Breast epithelium (tissue), 4 donors: ENCODE results near the gene GPN2. TPM values are rescaled to one million over a fixed set of nuclear protein-coding genes. Genes with fewer than 3 reads are reported as not detected.

Experiments
- DNase-seq, 2 donors: peaks; one replicate each; pipeline ENCODE4 v3.0.0-alpha.2; 2019; ENCODE audit warnings: low spot score in 2 of 2
- H3K27ac ChIP-seq, 2 donors: fragments of 200-600 bp; sonication (generic) in 1 of 2; one replicate each; pipeline ENCODE4 v1.5.1; 2016 to 2019; ENCODE audit warnings: mild to moderate bottlenecking in 1 of 2
- H3K27me3 ChIP-seq, 2 donors: fragments of 200-600 bp; sonication (generic) in 1 of 2; one replicate each; pipeline versions ENCODE4 v1.5.1 to v1.6.0; 2017 to 2019; ENCODE audit warnings: control low read depth in 1 of 2, mild to moderate bottlenecking in 1 of 2
- H3K36me3 ChIP-seq: fragments of 200-600 bp; one replicate; pipeline ENCODE4 v1.5.1; 2019
- H3K4me1 ChIP-seq, 2 donors: fragments of 200-600 bp; sonication (generic); one replicate each; pipeline ENCODE4 v1.5.1; 2016 to 2019; ENCODE audit warnings: control low read depth in 1 of 2
- H3K4me3 ChIP-seq, 3 donors: fragments of 200-600 bp; sonication (generic); 1 replicate in 2 of 3; 2 replicates in 1 of 3; pipeline ENCODE4 v1.5.1; 2016 to 2019; ENCODE audit warnings: mild to moderate bottlenecking in 3 of 3, moderate library complexity in 2 of 3
- H3K9me3 ChIP-seq, 2 donors: fragments of 200-600 bp; sonication (generic) in 1 of 2; one replicate each; pipeline ENCODE4 v1.5.1; 2016 to 2019; ENCODE audit warnings: control low read depth in 1 of 2
- CTCF ChIP-seq, 3 donors: fragments of 450-650 bp; IDR thresholded peaks; one replicate each; pipeline ENCODE4 v1.5.1; 2016 to 2017; ENCODE audit warnings: antibody characterized with exemption in 3 of 3, mild to moderate bottlenecking in 3 of 3, moderate library complexity in 3 of 3
- POLR2A ChIP-seq: fragments of 450-650 bp; IDR thresholded peaks from one replicate; pipeline ENCODE4 v1.6.1; 2016; ENCODE audit warnings: antibody characterized with exemption, mild to moderate bottlenecking, moderate library complexity
- POLR2AphosphoS5 ChIP-seq, 3 donors: sonication (generic); formaldehyde crosslinking; IDR thresholded peaks; one replicate each; pipeline ENCODE4 v1.6.1; 2017; ENCODE audit warnings: antibody characterized with exemption in 3 of 3
- intact Hi-C: fragments of 100-400 bp; cut with DNase I; formaldehyde crosslinking; loops from one replicate; pipeline ENCODE4 v1.15.1; 2023; ENCODE audit warnings: low total_unique reads
- total RNA-seq, 3 donors: library from RNA; depleted of rRNA; stranded (reverse); fragments of >200 nt; gene quantifications; one replicate each; pipeline ENCODE4 v1.1.0, GENCODE V29; 2016

The GPN2 gene
- total RNA-seq, 3 donors from 2014 or later = 8.5 to 17.7 (median 13.4) TPM

GRCh38 chr1:26858160-26858559 lies 31.9 kb downstream of the GPN2 start:
- Histone ChIP-seq H3K27me3 (no peaks in the 10 kb centered on the region), H3K9me3 (no peaks in the 10 kb centered on the region), H3K36me3 (no peaks in the 10 kb centered on the region), H3K27ac (no peak overlapping the region), H3K4me1 (no peaks in the 10 kb centered on the region), H3K4me3 (no peak overlapping the region)
- intact Hi-C loops = no loop called here
- TF ChIP-seq POLR2A = no peak
- no peak for DNase-seq

GRCh38 chr1:26857473-26858060 lies 32.5 kb downstream of the GPN2 start:
- H3K4me3 ChIP-seq = no peak overlapping the region
- no peaks in the 10 kb centered on the region for H3K36me3 ChIP-seq
- DNase-seq = no peak
- no peak overlapping the region for H3K27ac ChIP-seq
- intact Hi-C loops = no loop called here
- H3K4me1 ChIP-seq = no peaks in the 10 kb centered on the region
- no peak for TF ChIP-seq POLR2AphosphoS5 (IDR thresholded peaks at IDR 0.05)
- no peak for TF ChIP-seq POLR2A
- TF ChIP-seq CTCF (IDR thresholded peaks at IDR 0.05) = no peak
- H3K9me3 ChIP-seq = no peaks in the 10 kb centered on the region
- no peaks in the 10 kb centered on the region for H3K27me3 ChIP-seq

- peaks cover 5% of the 10 kb centered on the region for H3K36me3 ChIP-seq
These were observed 33.2 kb downstream of the GPN2 start for GRCh38 chr1:26856604-26857469.

GRCh38 chr1:26856181-26856580 lies 33.9 kb downstream of the GPN2 start:
- peaks cover 6% of the 10 kb centered on the region for H3K36me3 ChIP-seq
- no peaks in the 10 kb centered on the region for H3K4me1 ChIP-seq
- no peaks in the 10 kb centered on the region for H3K27me3 ChIP-seq
- TF ChIP-seq POLR2A = no peak
- TF ChIP-seq CTCF (IDR thresholded peaks at IDR 0.05) = no peak
- no peak for TF ChIP-seq POLR2AphosphoS5 (IDR thresholded peaks at IDR 0.05)
- no peaks in the 10 kb centered on the region for H3K9me3 ChIP-seq
- intact Hi-C loops = no loop called here
- H3K4me3 ChIP-seq = no peak overlapping the region
- no peak overlapping the region for H3K27ac ChIP-seq
- no peak for DNase-seq

More at GRCh38 chr1:26856604-26857469, 33.2 kb downstream of the GPN2 start:
- Histone ChIP-seq H3K9me3 (no peaks in the 10 kb centered on the region), H3K4me1 (no peaks in the 10 kb centered on the region), H3K27me3 (no peaks in the 10 kb centered on the region), H3K27ac (no peak overlapping the region), H3K4me3 (no peak overlapping the region)
- intact Hi-C loops = no loop called here
- DNase-seq = no peak
- TF ChIP-seq POLR2A (no peak), POLR2AphosphoS5 (IDR thresholded peaks at IDR 0.05) (no peak), CTCF (IDR thresholded peaks at IDR 0.05) (no peak)

- H3K36me3 ChIP-seq = peaks cover 6% of the 10 kb centered on the region
- intact Hi-C loops = no loop called here
- no peak for TF ChIP-seq CTCF (IDR thresholded peaks at IDR 0.05)
- no peak for TF ChIP-seq POLR2AphosphoS5 (IDR thresholded peaks at IDR 0.05)
- no peak for TF ChIP-seq POLR2A
These were observed 34.4 kb downstream of the GPN2 start for GRCh38 chr1:26855636-26856035.

More at GRCh38 chr1:26855636-26856035, 34.4 kb downstream of the GPN2 start:
- DNase-seq = no peak
- no peaks in the 10 kb centered on the region for H3K9me3 ChIP-seq
- no peak overlapping the region for H3K27ac ChIP-seq
- H3K4me3 ChIP-seq = no peak overlapping the region
- H3K27me3 ChIP-seq = no peaks in the 10 kb centered on the region
- no peaks in the 10 kb centered on the region for H3K4me1 ChIP-seq
